Activated T-cell treated with anti-CD3 and anti-CD28 coated beads, Interleukin-2, amount 50 U/mL, for 1 hour (primary cell): Measurements from ENCODE around the gene PGAM5.
"Not testable (repeated sequence)": the region's sequence is repeated elsewhere in the genome, so short reads cannot be mapped to it uniquely, and the experiment has no call there.

Experiments
- DNase-seq: peaks from one replicate; pipeline ENCODE4 v3.0.0-alpha.2; 2020

PGAM5 gene

DNA sequence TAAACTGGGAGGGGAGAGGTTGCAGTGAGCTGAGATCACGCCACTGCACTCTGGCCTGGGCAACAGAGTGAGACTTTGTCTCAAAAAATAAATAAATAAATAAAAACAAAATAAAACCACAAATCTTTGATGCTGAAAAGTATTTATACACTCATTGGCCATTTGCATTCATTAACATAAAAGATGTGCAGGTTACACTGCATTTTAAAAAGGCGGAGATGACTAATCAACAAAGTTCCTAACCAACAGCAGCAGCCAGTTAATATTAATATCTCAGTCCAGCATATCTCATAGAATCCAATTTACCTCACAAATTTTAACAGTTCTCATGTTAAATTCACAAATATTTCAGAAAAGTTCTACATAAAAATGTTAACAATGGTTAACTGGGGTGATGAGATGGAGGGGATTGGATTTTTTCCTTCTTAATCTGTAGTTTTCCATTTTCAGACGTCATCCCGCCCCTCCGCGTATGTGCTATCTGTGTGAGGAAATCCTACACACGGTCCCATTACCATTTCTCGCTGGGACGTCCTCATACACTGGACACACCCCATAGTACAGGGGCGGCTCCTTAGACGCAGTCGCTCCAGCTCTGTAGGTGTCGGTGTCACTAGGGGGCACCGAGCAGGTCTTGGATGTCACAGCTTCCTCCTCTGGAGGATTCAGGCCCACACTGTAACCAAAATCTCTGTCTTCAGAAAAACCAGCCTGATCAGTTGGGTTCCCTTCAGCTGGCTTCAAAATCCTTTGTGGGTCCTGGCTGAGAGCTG is 43.7 kb downstream of the PGAM5 start:
- no peak for DNase-seq

DNA sequence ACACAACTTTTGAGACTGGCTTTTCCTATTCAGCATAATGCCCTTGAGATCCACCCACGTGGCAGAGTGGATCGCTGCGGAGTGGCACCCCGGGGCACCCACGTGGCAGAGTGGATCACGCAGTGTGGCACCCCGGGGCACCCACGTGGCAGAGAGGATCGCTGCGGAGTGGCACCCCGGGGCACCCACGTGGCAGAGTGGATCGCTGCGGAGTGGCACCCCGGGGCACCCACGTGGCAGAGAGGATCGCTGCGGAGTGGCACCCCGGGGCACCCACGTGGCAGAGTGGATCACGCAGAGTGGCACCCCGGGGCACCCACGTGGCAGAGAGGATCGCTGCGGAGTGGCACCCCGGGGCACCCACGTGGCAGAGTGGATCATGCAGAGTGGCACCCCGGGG is 48.2 kb downstream of the PGAM5 start:
- not testable (repeated sequence) for DNase-seq

DNA sequence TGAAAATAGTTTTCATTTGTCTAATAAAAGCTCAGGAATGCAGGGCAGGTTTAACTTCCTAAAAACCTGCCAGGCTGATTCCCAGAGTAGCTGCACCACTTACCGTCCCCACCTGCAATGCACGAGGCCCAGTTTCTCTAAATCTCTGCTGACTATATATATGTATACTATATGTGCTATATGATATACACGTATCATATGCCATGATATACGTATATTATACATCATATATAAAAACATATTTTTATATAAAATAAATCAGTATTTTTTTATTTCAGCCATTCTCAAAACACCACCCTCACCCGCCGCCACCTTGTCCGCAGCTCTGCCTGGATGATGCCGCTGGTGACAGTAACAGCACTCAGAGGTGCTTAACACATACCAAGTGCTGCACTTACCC is 48.7 kb downstream of the PGAM5 start:
- DNase-seq, result no peak

DNA sequence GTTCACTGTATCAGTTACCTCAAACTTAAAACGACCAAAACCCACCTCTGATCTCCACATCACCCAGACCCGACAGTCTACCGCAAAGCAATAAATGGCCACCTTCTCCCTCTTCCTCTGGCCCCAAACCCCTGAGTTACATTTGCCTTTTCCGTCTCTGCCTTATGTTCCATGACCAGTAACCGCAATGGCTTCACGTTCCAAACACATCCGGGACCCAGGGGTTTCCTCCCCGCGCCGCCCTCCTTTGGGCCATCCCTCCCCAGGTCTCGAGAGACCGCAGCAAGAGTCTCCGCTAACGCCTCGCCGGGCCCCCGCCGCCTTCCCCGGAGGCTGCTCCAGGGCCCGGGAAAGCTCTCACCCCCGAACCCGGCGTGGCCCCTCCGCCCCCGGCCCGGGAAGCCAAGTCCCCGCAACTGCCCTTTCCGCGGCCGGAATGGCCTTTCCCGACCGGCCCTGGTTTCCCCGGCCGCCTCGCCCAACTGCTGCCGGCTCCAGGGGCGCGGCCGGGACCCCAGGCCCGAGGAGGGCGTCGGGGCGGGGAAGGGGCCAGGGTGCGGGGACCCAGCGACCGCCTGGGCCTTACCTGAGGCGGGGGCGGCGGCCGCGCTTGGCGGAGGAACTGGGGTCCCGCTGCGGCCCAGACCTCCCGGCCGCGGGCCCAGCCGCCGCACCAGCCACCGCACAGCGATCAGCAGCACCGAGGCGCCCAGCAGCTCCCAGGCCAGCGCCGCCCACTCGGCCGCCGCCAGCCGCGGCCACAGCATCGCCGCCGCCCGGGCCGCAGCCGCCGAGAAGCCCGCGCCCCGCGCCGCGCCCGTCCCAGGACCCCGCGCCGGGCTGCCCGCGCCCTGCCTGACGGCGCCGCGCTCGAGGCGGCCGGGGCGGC is 50.6 kb downstream of the PGAM5 start, which contains the start of gene ANKLE2:
ANKLE2 (minus strand) TSS at position 801 of the 889 bp plus-strand sequence; CDS start at position 767, 34 bp downstream.
- DNase-seq, result peak; percentile 72

DNA sequence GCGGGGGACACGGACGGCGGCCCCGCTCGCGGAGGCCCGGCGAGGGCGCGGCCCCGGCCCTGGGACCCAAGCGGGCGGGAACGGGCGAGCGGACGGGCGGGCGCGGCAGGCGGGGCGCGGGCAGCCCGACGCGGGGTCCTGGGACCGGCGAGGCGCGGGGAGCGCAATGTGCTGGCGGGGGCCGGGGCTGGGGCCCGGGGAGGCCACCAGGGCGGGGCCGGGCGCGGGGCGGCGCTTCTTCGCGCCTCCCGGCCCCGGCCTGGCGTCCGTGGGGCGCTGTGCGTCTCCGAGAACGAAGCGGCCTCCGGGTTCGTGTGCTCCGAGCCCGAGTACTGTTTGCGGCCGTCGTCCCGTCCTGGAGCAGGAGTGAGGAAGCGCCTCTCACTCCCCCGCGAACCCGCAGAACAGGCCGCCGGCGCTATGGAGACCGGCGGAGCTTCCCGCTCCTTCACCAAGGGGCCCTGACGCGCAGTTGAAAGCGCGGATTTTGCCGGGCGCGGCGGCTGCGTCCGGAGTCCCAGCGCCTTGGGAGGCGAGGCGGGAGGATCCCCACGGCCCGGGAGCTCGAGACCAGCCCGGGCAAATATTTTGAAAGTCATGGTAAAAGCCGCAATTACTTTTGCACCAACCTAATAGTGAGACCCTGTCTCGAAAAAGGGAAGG is 51.4 kb downstream of the PGAM5 start:
- DNase-seq, result peak; percentile 90

DNA sequence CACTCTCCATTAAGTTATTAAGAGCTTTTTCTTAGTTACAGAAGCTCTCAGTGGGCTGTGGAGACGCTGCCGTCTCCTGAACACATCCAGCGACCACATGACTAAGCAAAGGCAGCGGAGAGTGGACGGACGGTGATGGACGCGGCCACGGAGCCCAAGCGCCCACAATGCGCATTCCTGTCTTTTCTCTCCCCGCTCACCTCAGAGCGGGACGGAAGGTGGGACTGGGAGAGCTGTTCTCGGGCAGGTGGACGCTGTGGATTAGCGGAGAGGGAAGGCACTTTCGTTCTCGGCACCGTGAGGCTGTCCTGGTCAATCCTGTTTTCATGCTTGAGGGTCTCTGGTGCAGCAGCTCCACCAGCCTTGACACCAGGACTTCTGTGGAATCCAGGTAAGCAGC is 53.6 kb downstream of the PGAM5 start:
- DNase-seq, result no peak

DNA sequence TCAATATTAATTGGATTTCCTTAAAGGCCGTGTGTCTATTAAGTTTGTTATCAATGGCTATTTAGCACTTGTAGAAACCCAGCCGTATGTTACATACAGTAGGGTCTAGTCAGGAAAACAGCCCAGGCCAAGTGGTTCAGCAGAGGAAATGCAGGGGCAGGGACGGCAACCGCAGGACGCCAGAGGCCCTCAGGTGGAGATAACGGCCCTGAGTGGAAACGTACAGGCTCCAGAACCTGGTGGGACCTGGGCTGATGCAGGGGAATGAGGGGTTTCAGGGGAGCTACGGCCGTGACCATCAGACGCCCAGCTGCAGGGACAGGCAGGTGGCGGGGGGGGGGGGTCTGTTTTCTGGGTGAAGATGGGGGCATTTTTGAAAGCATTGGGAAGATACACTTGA is 54.7 kb downstream of the PGAM5 start:
- no peak for DNase-seq

DNA sequence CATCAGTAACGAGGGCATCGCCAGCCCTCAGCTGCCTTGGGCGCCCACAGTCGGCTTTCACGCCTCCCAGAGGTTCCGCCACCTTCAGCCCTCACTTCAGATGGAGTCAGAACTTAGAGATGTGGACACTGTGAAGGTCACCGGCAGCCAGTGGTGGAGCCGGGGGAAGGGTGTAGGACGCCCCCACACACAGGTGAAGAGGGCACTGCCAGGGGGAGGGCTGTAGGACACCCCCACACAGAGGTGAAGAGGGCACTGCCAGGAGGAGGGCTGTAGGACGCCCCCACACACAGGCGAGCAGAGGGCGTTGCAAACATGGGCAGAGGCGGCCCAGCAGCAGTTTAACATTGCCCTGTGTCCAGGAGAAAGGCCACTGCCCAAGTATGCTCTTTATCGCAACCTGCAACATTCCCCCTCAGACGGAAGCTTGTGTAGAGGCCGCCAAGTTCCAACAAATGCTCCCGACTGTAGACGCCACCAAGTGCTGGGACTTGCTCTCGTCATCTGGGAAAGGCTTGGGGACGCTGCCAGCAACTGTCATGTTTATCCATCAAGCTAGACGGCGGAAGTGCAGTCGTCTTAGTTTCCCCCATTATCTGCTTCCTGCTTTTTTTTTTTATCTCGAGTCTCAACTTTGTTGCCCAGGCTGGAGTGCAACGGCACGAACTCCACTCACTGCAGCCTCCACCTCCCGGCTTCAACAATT is 55.9 kb downstream of the PGAM5 start:
- no peak for DNase-seq

DNA sequence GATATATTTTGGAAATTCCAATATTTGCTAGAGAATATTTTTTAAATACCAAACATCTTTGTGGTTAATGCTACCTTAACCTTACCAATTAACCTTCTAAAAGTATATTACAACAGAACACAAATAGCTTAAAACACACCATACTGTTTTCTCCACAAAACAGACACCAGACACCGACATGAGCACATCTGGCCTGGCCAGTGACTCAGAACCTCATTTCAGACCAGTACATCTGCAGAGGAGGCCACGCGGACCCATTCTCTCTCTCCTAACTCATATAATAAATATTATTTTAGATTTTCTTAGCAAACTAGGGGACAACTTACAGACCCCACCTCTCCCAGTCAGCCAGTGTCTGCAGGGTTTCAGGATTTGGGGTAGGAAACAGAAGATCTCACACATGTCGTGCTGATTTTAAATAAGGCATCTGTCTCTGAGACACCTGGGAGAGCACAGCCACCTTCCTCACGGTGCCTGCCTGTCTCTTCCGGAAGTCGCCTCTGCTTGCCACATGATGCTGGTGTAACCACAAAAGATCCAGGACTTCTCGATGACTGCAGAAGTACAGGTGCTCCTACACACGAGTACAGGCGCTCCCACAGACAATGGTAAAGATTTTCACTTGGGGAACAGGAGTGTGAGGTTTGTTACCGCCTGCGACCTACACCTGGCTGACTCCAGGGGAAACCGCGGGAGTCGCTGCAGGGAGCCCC is 60.6 kb downstream of the PGAM5 start:
- peak; percentile 49 for DNase-seq
